ENCODE data around the gene STAB1.

STAB1 gene

DNA sequence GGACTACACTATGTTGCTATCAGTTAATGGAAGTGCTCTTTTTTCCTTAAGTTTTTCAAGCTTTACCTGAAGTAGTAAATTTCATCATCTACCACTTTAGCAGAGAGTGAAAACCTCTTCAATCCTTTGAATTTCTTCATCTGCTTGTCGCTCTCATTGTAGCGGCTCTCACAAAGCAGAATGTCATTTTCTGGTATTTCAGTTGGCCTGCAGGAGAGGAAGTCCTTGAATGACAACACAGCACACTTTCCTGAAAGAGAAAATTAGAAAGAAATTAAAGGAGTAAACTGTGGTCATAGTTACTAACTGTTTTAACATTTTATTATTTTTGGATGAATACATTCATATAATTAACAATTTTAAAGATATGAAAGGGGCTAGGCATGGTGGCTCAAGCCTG, 68.8 kb downstream of the STAB1 start:
- DNase-seq (ENCODE audit: low spot score), result no peak

GRCh38 chr3:52568069-52568468, 72.9 kb downstream of the STAB1 start:
- DNase-seq (ENCODE audit: low spot score), result no peak

GRCh38 chr3:52570076-52570475, 74.9 kb downstream of the STAB1 start:
- DNase-seq (ENCODE audit: low spot score), result no peak

DNA sequence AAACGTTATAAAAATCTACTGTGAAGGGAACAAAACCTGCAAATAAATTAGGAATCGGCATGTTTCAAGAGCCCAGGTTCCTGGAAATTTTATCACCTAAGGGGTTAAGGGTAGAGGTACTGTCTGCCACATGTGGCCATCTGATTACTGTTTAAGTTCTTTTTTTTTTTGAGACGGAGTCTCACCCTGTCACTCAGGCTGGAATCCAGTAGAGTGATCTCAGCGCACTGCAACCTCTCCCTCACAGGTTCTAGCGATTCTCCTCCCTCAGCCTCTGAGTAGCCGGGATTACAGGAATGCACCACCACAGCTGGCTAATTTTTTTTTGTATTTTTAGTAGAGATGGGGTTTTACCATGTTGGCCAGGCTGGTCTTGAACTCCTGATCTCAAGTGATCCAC, 77.1 kb downstream of the STAB1 start:
- no peak for DNase-seq (ENCODE audit: low spot score)

Measured in pons (tissue), 1 donor.